HG03439 (cell line): ENCODE data around the gene SYT3.

Experiments used
- ATAC-seq: cut with Tn5 transposase; IDR thresholded peaks from one replicate; pipeline ENCODE4 v1.9.1; 2021; ENCODE audit warnings: mild to moderate bottlenecking, moderate library complexity; ENCODE audit not compliant: unreplicated experiment

Gene SYT3

DNA sequence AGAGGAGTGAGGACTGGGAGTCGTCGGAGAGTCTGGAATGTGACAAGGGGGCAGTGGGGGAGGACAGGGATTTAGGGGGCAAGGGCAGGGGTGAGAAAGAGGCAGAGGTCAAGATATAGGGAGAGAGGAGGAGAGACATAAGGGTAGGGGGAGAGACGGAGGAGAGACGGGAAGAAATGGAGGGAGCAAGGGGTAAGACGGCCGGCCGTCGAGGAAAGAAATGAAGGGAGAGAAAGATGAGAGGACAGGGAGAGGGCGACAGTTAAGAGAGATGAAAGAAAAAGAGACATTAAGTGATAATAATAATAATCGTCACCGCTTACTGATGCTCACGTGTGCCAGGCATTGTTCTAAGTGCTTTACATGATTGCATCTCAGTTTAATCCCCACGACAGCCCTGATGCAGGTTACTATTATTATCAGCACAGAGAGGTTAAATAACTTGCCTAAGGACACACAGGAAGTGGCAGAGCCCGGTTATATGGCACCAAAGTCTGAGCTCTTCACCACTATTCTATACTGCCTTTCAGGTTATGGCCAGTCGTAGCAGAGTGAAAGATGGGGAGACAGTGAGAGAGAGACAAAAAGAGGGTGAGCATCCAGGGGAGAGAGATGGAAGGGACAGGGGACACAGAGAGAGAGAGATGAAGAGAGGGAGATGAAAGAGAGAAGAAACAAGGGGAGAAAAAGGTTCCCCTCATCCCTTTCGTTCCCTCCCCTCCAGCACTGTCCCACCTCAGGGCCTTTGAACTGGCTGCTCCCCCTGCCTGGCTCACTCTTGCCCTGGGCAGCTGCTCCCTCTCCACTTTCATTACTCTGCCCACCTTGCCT is 23.2 kb upstream of the SYT3 start:
- ATAC-seq = no peak

DNA sequence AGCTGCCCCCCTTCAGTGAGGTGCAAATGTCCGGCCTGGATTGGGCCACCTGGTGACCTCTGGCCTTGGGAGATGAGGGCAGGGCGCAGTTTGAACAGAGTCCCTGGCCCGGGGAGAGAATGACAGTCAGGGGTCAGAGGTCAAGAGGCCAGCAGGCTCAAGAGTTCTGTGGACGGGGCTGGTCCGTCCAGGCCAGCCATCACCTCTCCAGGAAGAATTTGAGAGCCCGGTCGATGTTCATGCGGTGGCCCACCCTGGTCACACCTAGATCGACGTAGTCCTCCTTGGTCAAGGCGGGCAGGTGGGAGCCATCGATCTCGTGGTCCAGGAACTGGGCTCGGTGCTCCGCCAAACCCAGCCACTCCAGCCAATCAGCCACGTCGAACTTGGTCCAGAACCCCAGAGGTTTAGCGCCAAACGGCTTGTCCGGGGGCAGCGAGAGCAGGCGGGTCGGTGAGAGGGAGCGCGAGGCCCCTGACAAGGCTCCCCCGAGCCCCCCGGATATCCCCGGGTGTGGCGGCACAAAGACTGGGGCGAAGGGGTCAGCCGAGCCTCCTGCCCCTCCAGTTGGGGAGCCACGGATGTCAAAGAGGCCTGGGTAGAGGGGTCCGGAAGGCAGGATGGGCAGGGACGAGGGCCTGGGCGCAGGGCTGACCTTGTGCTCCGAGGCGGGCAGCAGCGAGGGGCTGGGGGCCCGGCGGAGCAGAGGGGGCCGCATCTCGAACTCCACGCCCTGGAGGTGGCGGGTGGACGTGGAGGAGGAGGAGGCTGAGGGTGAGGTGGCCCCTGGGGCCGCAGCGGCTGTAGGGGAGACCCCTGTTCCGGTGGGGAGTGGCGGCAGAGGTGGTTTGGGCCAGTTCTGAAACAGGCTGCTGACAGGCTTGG is 22.3 kb upstream of the SYT3 start:
- ATAC-seq = no peak

DNA sequence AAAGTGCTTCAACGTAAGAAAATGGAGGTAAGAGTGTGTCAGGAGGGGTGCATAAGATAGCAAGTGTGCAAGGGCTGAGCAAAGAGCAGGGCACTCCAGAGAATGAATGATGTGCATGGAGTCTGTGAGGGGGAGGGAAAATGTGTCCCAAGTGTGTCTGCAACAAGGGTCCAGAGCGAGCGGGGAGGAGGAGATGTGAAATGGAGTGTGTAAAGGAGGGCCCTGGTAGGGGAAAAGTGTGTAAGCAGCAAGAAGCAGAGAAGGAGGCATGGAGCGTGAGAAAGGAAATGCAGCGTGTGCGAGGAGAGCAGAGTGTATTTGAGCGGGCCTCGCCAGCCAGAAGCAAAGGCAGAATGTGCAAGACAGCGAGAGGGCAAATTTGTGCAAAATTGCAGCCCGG is 21.3 kb upstream of the SYT3 start:
- ATAC-seq = no peak

DNA sequence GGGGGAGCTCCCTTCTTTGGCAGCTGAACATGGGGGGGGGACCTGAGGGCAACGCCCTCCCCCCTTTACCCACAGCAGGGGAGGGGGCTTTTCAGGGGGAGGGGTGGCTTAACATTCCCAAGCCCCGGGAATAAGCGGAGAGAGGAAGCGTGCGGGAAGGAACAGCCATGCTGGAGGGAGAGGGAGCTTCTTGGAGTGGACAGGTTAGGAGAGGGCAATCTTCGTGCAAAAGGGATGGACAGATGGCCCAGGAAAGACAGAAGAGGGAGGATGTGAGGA is 20.3 kb upstream of the SYT3 start:
- ATAC-seq = no peak

DNA sequence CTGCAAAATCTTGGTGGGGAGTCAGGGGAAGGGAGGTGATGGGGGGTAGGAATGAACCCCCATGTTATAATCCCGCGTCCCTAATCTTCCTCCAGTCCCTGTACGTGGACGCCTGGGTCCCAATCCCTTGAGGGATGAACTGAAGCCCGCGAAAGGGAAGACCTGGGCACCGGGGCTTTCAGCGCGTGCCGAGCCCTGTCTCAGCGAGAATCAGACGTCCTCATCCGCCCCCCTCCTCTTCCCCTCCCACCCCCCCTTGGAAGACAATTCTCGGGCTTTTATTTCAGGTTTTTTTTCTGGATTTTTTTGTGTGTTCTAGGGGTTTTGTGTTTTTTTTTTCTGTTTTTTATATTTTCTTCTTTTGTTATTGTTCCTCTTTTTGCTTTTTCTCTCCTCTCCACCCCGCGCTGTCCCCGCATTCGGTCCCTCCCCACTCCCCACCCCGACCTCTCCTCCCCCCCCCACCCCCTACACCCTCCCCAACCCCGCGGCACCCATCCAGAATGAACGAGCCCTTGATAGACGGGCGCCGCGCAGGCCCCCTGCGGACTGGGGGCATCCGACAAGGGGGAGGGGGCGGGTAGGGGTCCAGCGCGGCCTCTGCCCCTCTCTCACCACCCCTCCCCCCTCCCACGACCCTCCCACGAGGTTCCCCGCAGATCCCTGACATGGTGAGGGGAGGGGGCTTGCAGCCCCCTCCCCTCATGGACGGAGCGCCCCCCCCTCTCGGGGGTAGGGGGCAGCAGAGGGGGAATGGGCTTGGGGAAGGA is 19.8 kb upstream of the SYT3 start:
- no peak for ATAC-seq

DNA sequence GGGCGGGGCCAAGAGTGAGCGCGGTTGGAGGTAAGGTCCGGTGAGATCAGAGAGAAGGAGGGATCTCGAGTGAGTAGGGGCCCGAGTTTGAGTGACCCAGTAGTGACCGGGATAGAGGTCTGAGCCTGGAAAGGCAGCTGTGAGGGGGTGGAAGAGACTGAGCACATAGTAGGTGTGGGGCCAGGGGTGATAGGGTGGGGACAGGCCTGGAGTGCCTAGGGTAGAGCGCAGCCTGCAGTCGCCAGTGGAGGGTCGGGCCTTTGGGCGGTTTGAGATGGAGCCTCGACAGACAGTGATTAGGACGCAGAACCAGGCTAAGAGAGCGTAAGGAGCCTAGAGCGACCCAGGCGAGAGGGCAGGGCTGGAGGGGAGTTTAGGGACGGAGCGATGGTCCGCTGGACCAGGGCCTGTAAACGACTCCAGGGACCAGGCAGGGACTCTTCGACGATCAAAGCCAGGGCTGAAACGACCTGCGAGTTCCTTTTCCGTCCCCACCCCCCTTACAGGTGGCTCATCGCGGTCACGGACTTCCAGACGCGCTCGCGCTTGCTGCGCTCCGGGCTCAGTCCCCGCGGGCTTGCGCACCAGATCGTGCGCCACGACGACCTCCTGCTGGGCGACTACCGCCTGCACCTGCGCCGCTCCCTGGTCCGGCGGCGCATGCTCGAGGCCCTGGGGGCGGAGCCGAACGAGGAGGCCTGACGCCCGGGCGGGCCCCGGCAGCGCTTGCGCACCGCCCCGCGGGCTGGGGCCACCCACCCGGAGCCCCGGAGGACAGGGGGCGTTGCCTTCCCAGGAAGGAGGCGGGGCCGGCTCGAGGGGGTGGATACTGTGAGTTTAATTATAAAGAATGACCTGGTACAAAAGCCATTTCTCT is 19.0 kb upstream of the SYT3 start:
- no peak for ATAC-seq

DNA sequence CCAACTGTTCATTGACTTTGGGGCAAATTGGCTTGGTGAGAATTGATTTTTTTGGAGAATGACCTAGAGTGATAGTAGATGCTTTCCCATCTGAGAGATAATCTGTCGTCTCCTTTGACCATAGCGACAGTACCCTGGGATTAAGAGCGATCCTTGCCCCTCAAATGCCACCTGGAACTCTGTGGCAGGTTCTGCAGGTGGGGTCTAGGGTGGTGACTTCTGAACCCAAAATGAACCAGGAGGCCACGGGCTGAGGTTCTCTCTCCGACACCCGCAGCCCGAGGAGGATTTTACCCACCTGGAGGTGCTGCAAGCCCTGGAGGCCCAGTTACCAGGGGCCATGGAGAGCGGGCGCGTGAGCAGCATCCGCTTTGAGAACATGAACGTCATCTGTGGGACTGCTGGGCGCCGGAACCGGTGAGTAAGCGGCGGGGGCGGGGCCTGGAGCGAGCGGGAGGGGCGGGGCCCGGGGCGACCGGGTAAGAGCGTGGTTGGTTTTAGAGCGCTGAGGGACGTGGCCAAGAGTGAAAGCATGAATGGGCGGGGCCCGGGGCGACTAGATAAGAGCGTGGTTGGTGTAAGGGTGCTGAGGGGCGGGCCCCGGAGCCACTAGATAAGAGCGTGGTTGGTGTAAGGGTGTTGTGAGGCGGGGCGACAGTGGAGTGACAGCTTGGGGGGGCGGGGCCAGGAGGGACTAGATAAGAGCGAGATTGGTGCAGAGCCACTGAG is 18.2 kb upstream of the SYT3 start:
- peak; percentile 63 for ATAC-seq

DNA sequence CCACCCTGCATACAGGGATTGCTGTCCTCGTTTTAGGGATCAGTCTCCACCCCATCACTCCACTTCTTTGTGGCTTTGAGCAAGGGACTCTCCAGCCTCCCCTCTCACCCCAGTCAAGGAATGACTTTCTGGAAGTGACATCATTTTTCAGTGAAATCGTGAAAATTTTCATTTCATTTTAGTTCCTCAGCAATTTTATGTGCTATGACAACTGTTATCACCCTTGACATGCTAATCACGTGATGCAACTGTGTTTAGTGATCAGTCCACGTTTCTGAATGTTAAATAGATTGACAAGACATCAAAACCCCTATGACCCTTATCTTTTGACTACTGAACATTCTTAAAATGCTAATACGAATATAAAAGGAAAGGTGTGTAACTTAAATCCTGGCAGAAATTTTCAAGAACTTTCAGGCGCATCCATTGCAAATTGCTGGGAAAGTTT is 17.6 kb upstream of the SYT3 start:
- no peak for ATAC-seq

DNA sequence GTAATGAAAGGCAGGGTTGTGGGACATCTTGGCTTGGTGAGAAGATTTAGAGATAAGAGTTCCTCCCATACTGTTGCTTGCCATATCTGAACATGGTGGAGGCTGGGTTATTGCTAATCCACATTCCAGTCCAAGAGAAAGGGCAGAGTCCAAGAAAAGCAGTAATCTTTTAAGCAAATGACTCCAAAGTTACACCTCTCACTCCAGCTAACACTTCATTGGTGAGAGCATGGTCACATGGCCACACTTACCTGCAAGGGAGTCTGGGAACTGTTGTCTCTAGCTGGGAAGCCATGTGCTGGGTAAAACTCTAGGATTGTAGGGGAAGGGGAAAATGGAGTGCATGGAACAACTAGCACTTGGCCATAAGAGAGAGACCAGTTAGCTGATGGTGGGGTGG is 15.2 kb upstream of the SYT3 start:
- ATAC-seq = no peak

DNA sequence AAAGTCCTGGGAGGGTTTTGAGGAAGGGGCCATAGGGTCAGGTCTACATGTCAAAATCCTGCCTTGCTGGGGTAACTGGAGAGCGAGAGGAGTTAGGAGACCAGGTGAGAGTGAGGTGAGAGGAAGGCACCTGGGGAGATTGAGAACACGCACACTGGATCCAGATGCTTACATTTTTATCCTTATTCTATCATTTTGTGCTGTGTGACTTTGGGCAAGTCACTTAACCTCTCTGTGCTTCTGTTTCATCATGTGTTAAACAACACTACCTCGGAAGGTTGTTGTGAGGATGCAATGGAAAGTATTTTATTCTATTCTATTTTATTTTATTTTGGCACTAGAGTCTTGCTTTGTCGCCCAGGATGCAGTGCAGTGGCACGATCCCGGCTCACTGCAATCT is 13.0 kb upstream of the SYT3 start:
- no peak for ATAC-seq

DNA sequence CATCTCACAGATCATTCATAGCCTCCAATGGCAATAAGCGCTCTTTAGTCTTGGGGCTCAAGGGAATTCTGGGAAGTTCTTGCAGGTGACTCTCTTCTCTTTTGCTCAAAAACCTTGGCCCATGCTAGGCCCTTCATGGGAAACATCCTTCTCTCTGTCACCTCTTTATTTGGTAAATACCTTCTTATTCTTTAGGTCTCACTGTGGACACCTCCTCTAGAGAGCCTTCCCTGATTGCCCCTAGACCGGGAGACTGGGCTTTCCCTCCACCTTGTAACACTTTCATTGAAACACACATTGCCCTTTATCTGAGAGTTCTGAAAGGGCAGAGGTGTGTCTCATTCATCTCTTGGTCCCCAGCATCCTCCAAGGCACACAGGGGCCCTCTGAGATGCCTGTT is 11.5 kb upstream of the SYT3 start:
- ATAC-seq = no peak

DNA sequence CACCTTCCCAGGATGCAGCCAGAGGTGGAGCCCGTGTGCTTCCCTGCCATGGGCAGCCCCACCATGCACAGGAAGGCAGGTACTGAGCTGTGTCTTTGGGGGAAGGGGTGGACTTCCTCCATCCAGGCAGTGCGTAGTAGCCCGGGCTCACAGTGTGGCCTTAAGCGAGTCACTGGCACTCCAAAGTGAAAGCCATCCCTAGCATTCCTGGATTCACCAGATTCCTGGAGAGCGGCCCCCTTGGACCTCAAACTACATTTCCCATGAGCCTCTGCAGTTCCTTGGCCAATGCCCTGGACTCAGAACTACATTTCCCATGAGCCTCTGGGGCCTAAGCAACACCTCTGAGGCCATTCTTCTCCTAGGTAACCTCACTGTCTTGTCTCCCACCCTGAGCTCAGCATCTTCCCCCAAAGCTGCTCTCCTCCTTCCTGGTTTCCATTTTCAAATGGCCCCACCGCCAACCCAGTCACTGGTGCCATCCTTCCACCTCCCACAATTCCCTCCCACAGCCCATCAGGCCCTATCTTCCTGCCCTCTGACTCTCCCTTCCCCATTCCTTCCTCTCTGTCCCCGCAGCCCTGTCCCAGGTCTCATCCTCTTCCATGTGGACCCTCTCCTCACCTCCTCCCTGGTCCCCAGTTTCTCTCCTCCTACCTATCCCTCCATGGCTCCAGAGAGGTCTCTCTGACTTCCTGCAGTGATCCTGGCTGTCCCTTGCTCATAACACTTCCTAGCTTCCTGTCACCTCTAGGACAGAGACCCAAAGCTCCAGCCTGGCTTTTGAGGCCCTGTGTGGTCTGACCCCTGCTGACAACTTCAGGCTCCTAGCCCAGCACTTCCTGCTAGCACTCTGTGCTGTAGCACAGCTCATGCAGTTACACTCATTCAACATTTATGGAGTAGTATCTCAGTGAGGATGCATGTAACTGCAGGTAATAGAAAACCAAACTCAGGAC is 10.0 kb upstream of the SYT3 start, which contains the start of gene C19orf81:
TSS of gene C19orf81 (plus strand) at position 13 of the 959 bp plus-strand sequence. CDS start at position 13, 0 bp downstream.
- no peak for ATAC-seq

DNA sequence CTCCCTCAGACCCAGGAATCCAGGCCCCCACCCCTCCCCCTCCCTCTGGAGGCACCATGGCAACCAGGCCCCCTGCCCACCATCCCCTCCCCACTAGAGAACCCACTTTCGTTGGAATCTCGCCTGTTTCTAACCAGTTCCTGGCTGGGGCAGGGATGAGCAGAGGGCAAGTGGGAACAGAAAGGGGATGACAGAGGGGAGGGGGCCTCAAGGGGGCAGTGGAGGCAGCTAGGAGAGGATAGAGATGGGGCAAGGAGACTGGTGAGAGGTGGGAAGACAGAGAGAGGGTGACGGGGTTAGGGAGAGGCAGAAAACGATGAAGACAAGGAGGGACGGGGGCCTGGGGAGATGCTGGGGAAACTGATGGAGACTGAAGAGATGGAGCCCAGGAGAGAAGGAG is 9.0 kb upstream of the SYT3 start:
- no peak for ATAC-seq

DNA sequence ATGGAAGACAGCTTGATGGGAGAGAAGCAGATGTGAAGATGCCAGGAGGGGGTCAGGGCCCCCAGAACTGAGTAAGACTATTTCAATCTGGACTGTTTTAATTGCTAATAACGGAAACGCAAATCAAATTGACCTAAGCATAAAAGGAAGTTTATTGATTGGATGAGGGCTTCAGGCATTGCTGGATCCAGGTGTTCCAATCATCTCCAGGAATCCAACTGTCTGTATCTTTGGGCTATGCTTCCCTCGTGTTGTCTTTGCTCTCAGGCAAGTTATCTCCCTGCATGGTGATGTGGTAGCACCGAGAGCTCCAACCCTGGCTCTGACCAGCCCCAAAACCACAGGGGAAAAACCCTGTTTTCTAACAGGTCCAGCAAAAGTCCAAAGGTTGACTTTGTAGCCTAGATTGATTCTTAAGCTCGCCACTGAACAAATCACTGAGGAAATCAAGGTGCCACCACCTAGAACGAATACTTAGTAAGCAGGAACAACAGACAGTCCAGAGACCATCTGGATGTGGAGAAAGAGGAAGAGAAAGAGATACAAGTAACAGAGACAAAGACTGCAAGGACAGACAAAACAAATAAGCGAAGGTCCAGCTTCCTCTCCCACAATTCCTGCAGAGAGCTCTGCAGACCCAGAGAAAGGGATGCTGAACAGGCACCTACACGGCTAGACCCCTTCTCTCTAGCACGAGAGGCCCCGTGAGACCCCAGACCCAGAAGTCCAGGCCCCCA is 8.4 kb upstream of the SYT3 start:
- ATAC-seq = no peak

DNA sequence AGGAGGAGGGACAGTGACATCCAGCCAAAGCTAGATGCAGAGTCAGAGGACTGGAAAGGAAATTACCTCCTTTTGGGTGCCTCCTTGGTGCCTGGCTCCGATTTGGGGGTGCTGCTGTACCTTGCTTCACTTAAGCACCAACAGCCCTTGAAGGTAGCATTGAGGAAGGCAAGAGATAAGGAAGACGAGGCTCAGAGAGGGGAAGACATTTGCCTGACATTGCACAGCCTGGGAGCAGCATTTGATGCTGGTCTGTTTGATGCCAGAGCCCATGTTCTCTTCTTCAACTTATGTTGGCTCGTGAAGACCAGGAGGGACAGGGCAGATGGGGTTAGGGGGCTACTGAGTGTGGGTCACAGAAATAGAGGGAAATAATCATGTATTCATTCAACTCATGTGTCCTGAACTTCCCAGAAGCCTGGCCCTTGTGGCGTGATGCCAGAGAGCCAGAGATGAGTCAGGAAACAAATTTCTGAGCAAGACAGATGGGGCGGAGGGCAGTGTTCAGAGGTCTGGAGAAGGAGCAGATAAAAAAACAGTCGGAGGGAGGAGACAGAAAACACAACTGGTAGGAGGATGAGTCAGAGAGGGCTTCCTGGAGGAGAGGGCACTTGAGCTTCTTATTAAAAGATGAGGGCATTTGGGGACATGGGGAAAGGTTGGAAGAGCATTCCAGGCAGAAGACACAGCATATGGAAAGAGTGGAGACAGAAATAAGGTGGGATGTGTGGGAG is 6.6 kb upstream of the SYT3 start:
- ATAC-seq = no peak

DNA sequence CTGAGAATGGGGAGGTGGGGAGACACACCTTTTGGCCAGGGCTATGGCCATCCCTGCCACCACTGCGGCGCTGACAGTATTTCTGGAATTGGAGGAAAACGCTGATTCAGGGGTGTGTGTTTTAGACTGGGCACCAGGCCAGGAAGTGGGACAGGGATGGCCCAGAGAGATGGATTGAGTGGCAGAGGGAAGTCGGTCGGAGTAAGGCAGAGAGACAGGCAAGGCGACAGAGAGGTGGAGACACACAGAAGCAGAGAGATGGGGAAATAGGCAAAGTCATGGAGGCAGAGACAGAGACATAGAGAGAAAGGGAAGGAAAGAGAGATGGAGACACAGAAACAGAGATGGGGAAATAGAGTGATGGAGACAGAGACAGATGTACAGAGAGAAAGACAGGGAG is 5.4 kb upstream of the SYT3 start:
- no peak for ATAC-seq

DNA sequence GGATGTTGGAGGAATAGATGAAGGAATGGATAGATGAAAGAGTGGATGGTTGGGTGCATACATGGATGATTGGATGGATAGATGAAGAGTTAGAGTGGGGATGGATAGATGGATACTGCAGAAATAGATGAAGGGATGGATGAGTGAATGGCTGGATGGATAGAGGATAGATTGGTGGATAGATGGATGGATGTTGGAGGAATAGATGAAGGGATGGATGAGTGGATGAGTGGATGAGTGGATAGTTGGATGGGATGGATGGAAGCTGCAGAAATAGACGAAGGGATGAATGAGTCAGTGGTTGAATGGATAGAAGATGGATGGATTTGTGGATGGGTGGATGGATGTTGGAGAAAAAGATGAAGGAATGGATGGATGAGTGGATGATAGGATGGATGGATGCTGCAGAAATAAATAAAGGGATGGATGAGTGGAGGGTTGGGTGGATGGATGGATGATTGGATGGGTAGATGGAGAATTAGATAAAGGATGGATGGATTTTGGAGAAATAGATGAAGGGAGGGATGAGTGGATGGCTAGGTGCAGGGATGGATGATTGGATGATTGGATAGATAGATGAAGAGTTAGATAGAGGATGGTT is 4.7 kb upstream of the SYT3 start:
- no peak for ATAC-seq
